HTR-8/SVneo (cell line): ENCODE measurements around the gene SPTY2D1.
"Not testable (repeated sequence)": the region's sequence is repeated elsewhere in the genome, so short reads cannot be mapped to it uniquely, and the experiment has no call there.

Experiments
- DNase-seq: peaks from one replicate; pipeline ENCODE4 v3.0.0; 2011; ENCODE audit warnings: low spot score, mixed read lengths; ENCODE audit not compliant: insufficient read length
- FAIRE-seq: peaks from 2 replicates; lab custom pipeline; 2011; peaks lifted over from hg19 to GRCh38; lab: Jason Lieb, UNC

SPTY2D1 gene

GRCh38 chr11:18623707-18624106 lies 10.4 kb downstream of the SPTY2D1 start:
- DNase-seq (no peak), FAIRE-seq (no peak)

GRCh38 chr11:18618342-18619025 lies 15.7 kb downstream of the SPTY2D1 start:
- DNase-seq = no peak
- FAIRE-seq = no peak

- FAIRE-seq (no peak), DNase-seq (no peak)
Measured at GRCh38 chr11:18617688-18618341, 16.3 kb downstream of the SPTY2D1 start.

- DNase-seq (no peak), FAIRE-seq (no peak)
Measured at GRCh38 chr11:18615628-18616392, 18.3 kb downstream of the SPTY2D1 start.

- DNase-seq (no peak), FAIRE-seq (no peak)
Measured at GRCh38 chr11:18614667-18615066, 19.5 kb downstream of the SPTY2D1 start.

GRCh38 chr11:18612394-18612793 lies 21.7 kb downstream of the SPTY2D1 start:
- DNase-seq = no peak

GRCh38 chr11:18611196-18611595 lies 22.9 kb downstream of the SPTY2D1 start:
- FAIRE-seq = no peak
- no peak for DNase-seq

More at GRCh38 chr11:18612394-18612793, 21.7 kb downstream of the SPTY2D1 start:
- FAIRE-seq = no peak

- no peak for DNase-seq
- FAIRE-seq = no peak
Measured at GRCh38 chr11:18608376-18608775, 25.8 kb downstream of the SPTY2D1 start.

DNA sequence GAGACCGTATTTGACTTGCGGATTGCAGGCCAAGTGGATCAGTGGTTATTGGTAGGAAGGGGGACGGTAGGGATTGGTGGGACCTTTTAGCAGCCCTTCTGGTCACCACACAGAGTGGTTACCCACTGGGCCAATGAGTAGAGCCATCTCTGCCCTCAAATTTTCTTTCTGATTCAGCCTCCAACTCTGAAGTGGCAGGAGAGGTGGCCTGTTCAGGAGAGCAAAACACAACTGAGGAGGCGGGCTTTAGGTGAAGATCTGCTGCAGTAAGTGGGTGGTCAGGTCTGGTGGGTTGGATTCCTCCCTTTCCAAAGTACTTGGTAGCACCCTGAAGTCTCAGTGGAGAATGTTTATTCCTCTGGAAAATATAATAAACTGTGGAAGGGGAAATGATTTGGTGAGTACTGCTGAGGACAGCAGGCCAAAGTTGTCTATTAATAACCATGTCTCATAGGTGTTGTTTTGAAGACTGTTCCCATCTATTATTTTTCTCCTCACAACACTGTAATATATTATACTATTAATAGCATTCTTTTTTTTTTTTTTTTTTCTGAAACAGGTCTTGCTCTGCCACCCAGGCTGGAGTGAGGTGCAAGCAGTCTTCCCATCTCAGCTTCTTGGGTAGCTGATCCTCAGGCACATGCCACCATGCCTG lies 33.1 kb downstream of the SPTY2D1 start:
- no peak for FAIRE-seq

DNA sequence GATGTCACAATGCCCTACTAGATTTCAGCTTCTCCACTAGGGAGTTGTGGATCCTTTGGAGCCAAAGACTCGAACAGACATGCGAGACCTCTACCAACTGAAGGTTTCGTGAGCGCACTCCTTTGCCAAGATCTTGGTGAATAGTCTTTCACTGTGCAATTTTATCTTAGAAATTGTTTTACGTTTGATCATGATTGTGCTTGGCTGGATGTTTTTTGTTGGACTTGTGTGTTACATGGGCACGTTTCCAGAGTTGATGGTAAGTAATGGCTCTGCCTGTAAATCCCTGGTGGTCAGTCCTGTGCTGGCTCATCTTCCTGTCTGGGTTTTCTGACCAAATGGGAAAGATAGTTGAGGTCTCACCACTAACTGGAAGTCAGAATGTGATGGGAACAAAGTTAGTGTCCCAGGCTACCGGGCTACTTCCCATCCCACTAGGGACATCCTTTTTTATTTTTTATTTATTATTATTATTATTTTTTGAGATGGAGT lies 34.4 kb downstream of the SPTY2D1 start, which contains the start of gene MISFA:
TSS of gene MISFA (plus strand) at position 51 of the 492 bp plus-strand sequence. CDS start at position 191, 140 bp downstream.
- FAIRE-seq = no peak

More for the DNA sequence above, 33.1 kb downstream of the SPTY2D1 start:
- DNase-seq = no peak

DNA sequence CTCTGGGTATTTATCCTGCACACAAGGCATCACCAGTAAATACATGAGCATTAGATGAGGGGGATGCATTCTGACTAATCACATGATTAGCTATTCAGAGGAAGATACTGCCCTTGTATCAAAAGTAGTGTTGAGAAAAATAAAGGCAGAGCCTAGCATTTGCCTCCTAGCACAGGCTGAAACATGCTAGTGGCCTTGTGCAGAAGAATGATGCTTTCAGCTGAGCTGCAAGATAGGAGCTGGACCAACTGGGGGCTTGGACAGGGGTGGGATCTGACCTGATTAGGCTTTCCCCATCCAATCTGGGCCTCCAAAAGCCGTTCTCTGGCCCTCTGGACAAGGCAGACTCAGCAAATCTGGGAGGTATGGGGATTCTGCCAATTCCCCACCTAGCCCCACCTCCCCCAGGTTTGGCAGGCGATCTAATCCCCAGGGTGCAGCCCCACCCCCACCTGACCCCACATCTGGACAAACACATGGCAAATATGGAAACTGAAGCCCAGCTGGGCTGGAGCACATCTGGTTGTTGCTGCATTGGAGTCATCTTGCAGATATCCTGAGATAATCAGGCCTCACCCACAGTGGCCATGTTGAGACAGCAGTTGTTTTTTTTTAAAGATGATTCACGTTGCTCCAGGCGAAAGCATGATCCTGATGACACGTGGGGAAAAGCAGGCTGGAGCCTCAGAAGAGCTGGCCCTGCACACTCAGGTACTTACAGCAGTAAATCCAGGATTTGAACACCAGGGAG lies 39.0 kb downstream of the SPTY2D1 start:
- no peak for FAIRE-seq
- DNase-seq = no peak

More for the DNA sequence above, 34.4 kb downstream of the SPTY2D1 start, which contains the start of gene MISFA:
- no peak for DNase-seq

GRCh38 chr11:18594088-18594487 lies 40.1 kb downstream of the SPTY2D1 start:
- not testable (repeated sequence) for FAIRE-seq, DNase-seq

DNA sequence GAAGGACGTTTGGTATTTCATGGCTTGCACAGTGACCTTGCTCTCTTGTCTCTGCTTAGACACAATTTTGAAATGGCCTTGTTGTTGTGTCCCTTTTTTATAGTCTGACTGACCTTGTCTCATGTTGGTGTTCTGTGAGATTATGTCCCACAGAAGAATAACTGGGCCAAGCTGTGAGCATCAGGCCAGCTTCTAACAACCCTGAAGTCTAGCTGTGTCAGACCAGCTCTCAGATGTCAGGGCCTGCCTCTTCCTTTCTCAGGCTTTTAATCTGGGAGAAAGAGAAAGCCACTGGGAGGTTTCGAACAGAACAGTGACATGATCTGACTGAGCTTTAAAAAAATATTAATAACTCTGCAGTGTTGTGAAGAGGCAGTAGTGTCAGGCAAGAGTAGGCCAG lies 43.6 kb downstream of the SPTY2D1 start:
- FAIRE-seq (no peak), DNase-seq (no peak)

DNA sequence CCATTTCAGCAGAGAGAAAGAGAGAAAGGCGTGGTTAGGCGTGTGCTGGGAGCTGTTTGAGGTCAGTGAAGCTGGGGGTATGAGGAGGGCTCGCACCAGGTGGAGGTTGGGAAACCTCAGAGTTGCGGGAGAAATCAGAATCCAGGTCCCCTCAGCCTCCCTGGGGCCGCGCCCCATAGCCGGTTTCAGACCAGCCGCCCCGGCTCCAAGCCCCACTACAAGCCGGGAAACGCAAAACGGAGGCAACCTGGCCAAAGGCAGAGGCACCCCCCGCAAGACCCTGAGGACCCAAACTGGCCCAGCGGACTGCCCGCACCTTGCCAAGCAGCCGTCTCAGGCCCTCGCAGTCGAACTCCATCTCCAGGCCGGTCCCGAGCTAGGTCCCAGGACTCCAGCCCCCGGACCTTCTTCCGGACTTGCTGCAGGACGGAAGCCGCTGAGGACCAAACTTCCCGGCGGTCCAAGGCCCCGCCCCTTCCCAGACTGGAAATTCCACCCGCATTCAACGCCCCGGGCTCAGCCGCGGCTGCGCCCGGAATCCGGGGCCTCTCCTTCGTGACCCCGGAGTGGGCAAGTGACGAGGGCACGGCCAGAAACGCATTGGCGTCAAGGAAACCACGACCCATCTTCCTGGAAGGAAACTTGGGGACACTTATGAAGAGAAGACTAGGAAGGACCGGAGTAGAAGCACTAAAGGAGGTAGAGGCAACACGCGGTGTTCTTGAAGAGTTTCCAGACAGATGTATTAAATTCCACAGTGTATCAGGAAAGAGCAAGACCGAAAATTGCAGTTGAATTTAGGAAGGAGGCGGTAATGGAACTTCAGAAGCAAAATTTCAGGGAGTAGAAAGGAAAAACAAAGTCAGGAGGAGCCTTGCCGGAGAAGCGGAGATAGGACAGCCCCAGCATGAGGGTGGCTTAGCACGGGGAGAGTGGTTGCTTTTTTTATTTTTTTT lies 45.6 kb downstream of the SPTY2D1 start, which contains the start of gene UEVLD:
TSS of gene UEVLD (minus strand) at position 438 of the 956 bp plus-strand sequence. CDS start at position 358, 80 bp downstream.
- FAIRE-seq (no peak), DNase-seq (peak; percentile 95)

- FAIRE-seq = no peak
- DNase-seq = no peak
Measured at GRCh38 chr11:18581825-18582224, 52.3 kb downstream of the SPTY2D1 start.

DNA sequence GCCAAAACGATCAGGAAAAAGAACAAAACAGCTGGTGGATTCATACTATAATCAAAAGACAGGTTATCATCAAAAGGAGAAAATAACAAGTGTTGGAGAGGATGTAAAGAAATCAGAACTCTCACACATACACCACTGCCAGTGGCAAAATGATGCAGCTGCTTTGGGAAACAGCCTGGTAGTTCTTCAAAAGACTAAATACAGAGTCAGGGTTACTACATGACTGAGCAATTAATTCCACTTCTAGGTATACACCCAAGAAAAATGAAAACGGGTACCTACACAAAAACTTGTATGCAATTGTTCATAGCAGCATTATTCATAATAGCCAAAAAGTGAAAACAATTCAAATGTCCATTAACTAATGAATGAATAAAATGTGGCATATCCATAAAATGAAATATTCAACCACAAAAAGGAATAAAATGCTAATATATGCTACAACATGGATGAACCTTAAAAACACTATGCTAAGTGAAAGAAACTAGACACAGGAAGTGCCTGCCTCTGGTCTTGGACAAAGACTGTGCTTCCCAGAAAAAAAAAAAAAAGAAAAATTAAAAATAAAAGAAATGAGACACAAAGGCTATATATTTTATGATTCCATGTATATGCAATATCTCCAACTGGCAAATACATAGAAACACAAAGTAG lies 53.9 kb downstream of the SPTY2D1 start:
- DNase-seq (no peak), FAIRE-seq (no peak)

DNA sequence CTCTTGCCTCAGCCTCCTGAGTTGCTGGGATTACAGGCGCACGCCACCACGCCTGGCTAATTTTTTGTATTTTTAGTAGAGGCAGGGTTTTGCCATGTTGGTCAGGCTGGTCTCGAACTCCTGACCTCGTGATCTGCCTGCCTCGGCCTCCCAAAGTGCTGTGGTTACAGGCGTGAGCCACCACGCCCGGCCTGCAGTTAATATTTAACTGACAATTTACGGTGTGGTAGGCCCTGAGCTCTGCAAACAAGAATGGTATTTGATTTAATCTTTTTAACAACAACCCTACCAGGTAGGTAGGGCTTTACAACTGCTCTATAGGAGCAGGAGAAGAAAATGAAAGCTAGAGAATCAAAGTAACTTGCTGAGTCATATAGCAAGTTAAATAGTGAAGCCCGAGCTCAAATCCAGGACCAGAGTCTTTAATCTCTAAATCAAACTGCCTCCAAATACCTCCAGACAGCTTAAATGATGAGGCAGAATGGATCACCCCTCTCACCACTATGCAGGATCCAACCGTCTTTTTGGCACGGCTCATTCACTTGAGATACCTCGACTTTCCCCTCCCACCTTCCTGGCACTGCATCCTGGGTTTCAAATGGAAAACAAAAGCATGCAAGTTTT lies 55.1 kb downstream of the SPTY2D1 start:
- DNase-seq = no peak
- no peak for FAIRE-seq
